HCT116 (cell line): ENCODE results near the gene CREB3L1.

Experiments used
- CTCF ChIP-seq, 3 experiments: fragments of 200-600 bp in 1 of 3; sonication (generic) in 1 of 3; IDR thresholded peaks in 2 of 3; conservative IDR thresholded peaks in 1 of 3; 2 replicates each; pipeline ENCODE4 v1.5.1; 2012 to 2017; ENCODE audit warnings: low read depth in 2 of 3, low read length in 2 of 3, antibody characterized with exemption in 1 of 3, borderline replicate concordance in 1 of 3, control low read depth in 1 of 3, mild to moderate bottlenecking in 1 of 3, mixed read lengths in 1 of 3, mixed run types in 1 of 3, moderate library complexity in 1 of 3; ENCODE audit not compliant: insufficient read depth in 1 of 3
- EGR1 ChIP-seq: IDR thresholded peaks from 2 replicates; pipeline ENCODE4 v1.6.1; 2012; ENCODE audit warnings: low read depth
- EZH2 ChIP-seq: fragments of 200-600 bp; sonication (generic); IDR thresholded peaks from 2 replicates; pipeline ENCODE4 v1.6.1; 2017; ENCODE audit warnings: antibody characterized with exemption, mixed run types
- EZH2phosphoT487 ChIP-seq: fragments of 200-600 bp; IDR thresholded peaks from 2 replicates; pipeline ENCODE4 v1.6.1; 2018; ENCODE audit warnings: antibody characterized with exemption, borderline replicate concordance
- JUND ChIP-seq: IDR thresholded peaks from 2 replicates; pipeline ENCODE4 v1.6.1; 2012
- MAX ChIP-seq: IDR thresholded peaks from 2 replicates; pipeline ENCODE4 v1.6.1; 2012
- POLR2A ChIP-seq: IDR thresholded peaks from 2 replicates; pipeline ENCODE4 v1.7.0; 2011; ENCODE audit warnings: borderline replicate concordance; ENCODE audit not compliant: insufficient read depth, insufficient read length; ENCODE audit errors: extremely low read depth
- POLR2AphosphoS5 ChIP-seq: IDR thresholded peaks from 2 replicates; pipeline ENCODE4 v1.6.1; 2011; ENCODE audit warnings: mild to moderate bottlenecking, low read depth, low read length, moderate library complexity
- REST ChIP-seq: IDR thresholded peaks from 2 replicates; pipeline ENCODE4 v1.6.1; 2012; ENCODE audit warnings: low read depth
- SIN3A ChIP-seq: IDR thresholded peaks from 2 replicates; pipeline ENCODE4 v1.6.1; 2012; ENCODE audit warnings: low read depth
- YY1 ChIP-seq: IDR thresholded peaks from 2 replicates; pipeline ENCODE4 v1.6.1; 2011; ENCODE audit warnings: low read length, low read depth, moderate library complexity, mild to moderate bottlenecking; ENCODE audit not compliant: insufficient replicate concordance; ENCODE audit errors: extremely low read depth
- ZBTB33 ChIP-seq: IDR thresholded peaks from 2 replicates; pipeline ENCODE4 v1.6.1; 2011; ENCODE audit warnings: mild to moderate bottlenecking, low read length, moderate library complexity; ENCODE audit not compliant: insufficient replicate concordance; ENCODE audit errors: extremely low read depth
- ZFX ChIP-seq: fragments of 450-650 bp; IDR thresholded peaks from 2 replicates; pipeline ENCODE4 v1.6.1; 2017
- ZNF274 ChIP-seq: fragments of 200-500 bp; sonication (Bioruptor generic); IDR thresholded peaks from 2 replicates; pipeline ENCODE4 v1.6.1; 2014; ENCODE audit warnings: mild to moderate bottlenecking, low read depth, low read length, inconsistent platforms

GRCh38 chr11:46302866-46303265 lies 25.4 kb downstream of the CREB3L1 start:
- TF ChIP-seq MAX, result no peak
- TF ChIP-seq POLR2A, result no peak
- no peak for TF ChIP-seq ZBTB33
- no peak for TF ChIP-seq CTCF (IDR thresholded peaks at IDR 0.05 in 2 of 3, conservative IDR thresholded peaks at IDR 0.05 in 1 of 3; ENCODE audit: borderline replicate concordance in 1 of 3, insufficient read depth in 1 of 3, low read depth in 2 of 3, low read length in 2 of 3)
- TF ChIP-seq ZNF274, result no peak
- TF ChIP-seq EGR1, result no peak
- TF ChIP-seq EZH2, result no peak
- no peak for TF ChIP-seq YY1
- TF ChIP-seq POLR2AphosphoS5, result no peak
- no peak for TF ChIP-seq EZH2phosphoT487
- no peak for TF ChIP-seq SIN3A
- no peak for TF ChIP-seq ZFX
- no peak for TF ChIP-seq REST
- no peak for TF ChIP-seq JUND
